Vagina (tissue), 2 donors: ENCODE data around the gene TNS3.
A peak's percentile ranks its signal among the peaks of the same experiment; 100 is the strongest.

Experiments
- POLR2AphosphoS5 ChIP-seq, 2 donors: sonication (generic); formaldehyde crosslinking; IDR thresholded peaks; one replicate each; pipeline ENCODE4 v1.9.0; 2017; ENCODE audit warnings: antibody characterized with exemption in 2 of 2, mild to moderate bottlenecking in 2 of 2, low read depth in 1 of 2; ENCODE audit not compliant: insufficient read depth in 1 of 2
- TF ChIP-seq, protein P1 (sequence below), 3 experiments: fragments of 450-650 bp in 2 of 3; fragments of 200-600 bp in 1 of 3; sonication (generic) in 1 of 3; IDR thresholded peaks; one replicate each; pipeline ENCODE4 v1.5.1; 2017 to 2019; ENCODE audit warnings: antibody characterized with exemption in 3 of 3, mild to moderate bottlenecking in 2 of 3, moderate library complexity in 2 of 3

- TF ChIP-seq, protein P1, sequence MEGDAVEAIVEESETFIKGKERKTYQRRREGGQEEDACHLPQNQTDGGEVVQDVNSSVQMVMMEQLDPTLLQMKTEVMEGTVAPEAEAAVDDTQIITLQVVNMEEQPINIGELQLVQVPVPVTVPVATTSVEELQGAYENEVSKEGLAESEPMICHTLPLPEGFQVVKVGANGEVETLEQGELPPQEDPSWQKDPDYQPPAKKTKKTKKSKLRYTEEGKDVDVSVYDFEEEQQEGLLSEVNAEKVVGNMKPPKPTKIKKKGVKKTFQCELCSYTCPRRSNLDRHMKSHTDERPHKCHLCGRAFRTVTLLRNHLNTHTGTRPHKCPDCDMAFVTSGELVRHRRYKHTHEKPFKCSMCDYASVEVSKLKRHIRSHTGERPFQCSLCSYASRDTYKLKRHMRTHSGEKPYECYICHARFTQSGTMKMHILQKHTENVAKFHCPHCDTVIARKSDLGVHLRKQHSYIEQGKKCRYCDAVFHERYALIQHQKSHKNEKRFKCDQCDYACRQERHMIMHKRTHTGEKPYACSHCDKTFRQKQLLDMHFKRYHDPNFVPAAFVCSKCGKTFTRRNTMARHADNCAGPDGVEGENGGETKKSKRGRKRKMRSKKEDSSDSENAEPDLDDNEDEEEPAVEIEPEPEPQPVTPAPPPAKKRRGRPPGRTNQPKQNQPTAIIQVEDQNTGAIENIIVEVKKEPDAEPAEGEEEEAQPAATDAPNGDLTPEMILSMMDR (IDR thresholded peaks at IDR 0.05) = no peak
- peak in 1 of 2 donors; percentile 18 for TF ChIP-seq POLR2AphosphoS5 (IDR thresholded peaks at IDR 0.05; ENCODE audit: insufficient read depth in 1 of 2, low read depth in 1 of 2)
Measured at GRCh38 chr7:47333554-47333887, 248.4 kb downstream of the TNS3 start.
